Rectal smooth muscle tissue (tissue), 1 donor: ENCODE data around the gene REV1.

Source experiments
- H3K27ac ChIP-seq: one replicate; pipeline ENCODE4 v1.7.0; 2013; ENCODE audit warnings: low read depth, low read length, inconsistent platforms
- H3K27me3 ChIP-seq: one replicate; pipeline ENCODE4 v1.7.0; 2013; ENCODE audit warnings: low read length; ENCODE audit not compliant: control insufficient read depth, insufficient read depth
- H3K36me3 ChIP-seq: one replicate; pipeline ENCODE4 v1.7.0; 2013; ENCODE audit warnings: low read length; ENCODE audit not compliant: control insufficient read depth, insufficient read depth
- H3K4me1 ChIP-seq: one replicate; pipeline ENCODE4 v1.7.0; 2013; ENCODE audit warnings: low read length; ENCODE audit not compliant: control insufficient read depth, insufficient read depth
- H3K4me3 ChIP-seq: one replicate; pipeline ENCODE4 v1.7.0; 2013; ENCODE audit warnings: low read length
- H3K9ac ChIP-seq: one replicate; pipeline ENCODE4 v1.7.0; 2013; ENCODE audit warnings: low read length

Gene REV1

DNA sequence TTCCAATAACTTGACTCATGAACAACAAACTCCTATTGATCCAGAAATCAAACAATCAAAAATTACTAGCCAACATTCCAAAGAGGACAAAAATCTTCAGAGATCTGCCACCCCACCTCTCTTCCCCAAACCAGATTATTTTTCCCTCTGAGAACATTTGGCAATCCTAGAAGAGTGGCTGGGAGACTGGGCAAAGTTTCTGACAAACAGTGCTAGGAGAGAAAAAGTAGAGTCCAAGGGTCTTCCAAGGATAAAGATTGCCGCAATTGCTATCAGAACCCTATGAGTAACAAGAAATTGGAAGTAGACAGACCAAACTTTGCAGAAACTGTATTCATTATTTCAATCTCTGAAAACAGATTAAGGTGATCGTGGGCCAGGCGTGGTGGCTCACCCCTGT lies 22.4 kb downstream of the REV1 start:
- Histone ChIP-seq H3K36me3 (no peaks in the 10 kb centered on the region), H3K9ac (no peak overlapping the region), H3K27ac (no peak overlapping the region), H3K27me3 (no peaks in the 10 kb centered on the region), H3K4me3 (no peak overlapping the region), H3K4me1 (peaks cover 2% of the 10 kb centered on the region)

GRCh38 chr2:99461828-99462483 lies 27.9 kb downstream of the REV1 start:
- Histone ChIP-seq H3K4me1 (no peaks in the 10 kb centered on the region), H3K27ac (no peak overlapping the region), H3K36me3 (peaks cover 1% of the 10 kb centered on the region), H3K9ac (no peak overlapping the region), H3K27me3 (no peaks in the 10 kb centered on the region), H3K4me3 (no peak overlapping the region)

DNA sequence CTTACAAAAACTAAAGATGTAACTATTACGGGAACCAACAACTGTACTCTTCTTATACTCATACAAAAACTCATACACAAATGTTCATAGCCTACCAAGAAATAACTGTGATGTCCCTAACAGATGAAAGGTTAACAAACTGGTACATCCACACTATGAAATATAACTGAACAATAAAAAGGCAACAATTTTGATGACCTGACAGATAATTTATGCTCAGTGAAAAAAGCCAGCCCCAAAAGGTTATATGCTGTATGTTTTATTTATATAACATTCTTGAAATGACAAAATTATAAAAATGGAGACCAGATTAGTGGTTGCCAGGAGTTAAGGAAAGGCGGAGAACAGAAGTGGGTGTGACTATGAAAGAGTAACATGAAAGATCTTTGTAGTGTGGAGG lies 31.3 kb downstream of the REV1 start:
- Histone ChIP-seq H3K27me3 (no peaks in the 10 kb centered on the region), H3K4me3 (no peak overlapping the region), H3K4me1 (no peaks in the 10 kb centered on the region), H3K27ac (no peak overlapping the region), H3K9ac (no peak overlapping the region), H3K36me3 (peaks cover 4% of the 10 kb centered on the region)

DNA sequence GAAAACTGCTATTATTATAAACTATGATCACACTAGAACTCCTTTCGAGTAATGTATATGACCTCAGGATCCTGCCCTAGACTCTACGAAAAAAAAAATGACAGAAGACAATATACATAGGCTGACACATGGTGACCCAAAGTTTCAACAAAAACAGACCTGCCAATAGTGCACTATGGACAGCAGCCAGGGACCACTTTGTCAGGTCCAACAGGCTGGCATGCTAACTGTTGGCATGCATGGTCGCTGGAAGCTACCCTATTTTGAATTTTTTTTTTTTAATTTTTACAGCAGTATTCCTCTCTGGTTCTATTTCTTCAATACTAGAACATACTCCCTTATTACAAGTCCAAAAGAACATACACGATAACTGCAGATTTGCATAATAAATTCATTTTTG lies 38.1 kb downstream of the REV1 start:
- no peaks in the 10 kb centered on the region for H3K27me3 ChIP-seq
- peaks cover 11% of the 10 kb centered on the region for H3K36me3 ChIP-seq
- no peak overlapping the region for H3K9ac ChIP-seq
- H3K27ac ChIP-seq, result no peak overlapping the region
- peaks cover 5% of the 10 kb centered on the region for H3K4me1 ChIP-seq
- no peak overlapping the region for H3K4me3 ChIP-seq

- no peak overlapping the region for H3K9ac ChIP-seq
- H3K27ac ChIP-seq, result no peak overlapping the region
- no peaks in the 10 kb centered on the region for H3K27me3 ChIP-seq
- H3K4me1 ChIP-seq, result peaks cover 5% of the 10 kb centered on the region
- H3K4me3 ChIP-seq, result no peak overlapping the region
- peaks cover 11% of the 10 kb centered on the region for H3K36me3 ChIP-seq
Observed at GRCh38 chr2:99451280-99451679, 38.5 kb downstream of the REV1 start.

GRCh38 chr2:99450199-99450598 lies 39.6 kb downstream of the REV1 start:
- Histone ChIP-seq H3K27me3 (no peaks in the 10 kb centered on the region), H3K27ac (no peak overlapping the region), H3K4me3 (no peak overlapping the region), H3K36me3 (peaks cover 11% of the 10 kb centered on the region), H3K4me1 (peaks cover 5% of the 10 kb centered on the region), H3K9ac (no peak overlapping the region)

DNA sequence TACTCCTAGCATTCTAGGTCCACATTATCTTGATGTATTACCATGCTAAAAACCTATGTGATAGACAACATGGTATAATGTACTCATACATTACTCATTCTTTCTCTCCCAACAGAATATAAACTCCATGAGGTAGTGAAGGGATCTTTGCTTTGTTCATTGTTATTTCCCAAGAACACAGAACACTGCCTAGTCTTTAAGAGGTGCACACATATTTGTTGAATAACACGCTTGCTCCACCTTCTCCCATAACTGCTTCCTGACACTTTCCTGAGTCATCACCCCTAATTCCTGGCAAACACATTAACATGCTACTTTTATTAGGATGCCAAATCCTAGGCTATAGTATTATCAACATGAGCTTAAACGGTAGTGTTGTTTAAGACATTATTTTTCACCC lies 41.3 kb downstream of the REV1 start:
- no peak overlapping the region for H3K4me3 ChIP-seq
- H3K27me3 ChIP-seq, result no peaks in the 10 kb centered on the region
- H3K4me1 ChIP-seq, result peaks cover 5% of the 10 kb centered on the region
- peaks cover 11% of the 10 kb centered on the region for H3K36me3 ChIP-seq
- no peak overlapping the region for H3K9ac ChIP-seq
- H3K27ac ChIP-seq, result no peak overlapping the region

DNA sequence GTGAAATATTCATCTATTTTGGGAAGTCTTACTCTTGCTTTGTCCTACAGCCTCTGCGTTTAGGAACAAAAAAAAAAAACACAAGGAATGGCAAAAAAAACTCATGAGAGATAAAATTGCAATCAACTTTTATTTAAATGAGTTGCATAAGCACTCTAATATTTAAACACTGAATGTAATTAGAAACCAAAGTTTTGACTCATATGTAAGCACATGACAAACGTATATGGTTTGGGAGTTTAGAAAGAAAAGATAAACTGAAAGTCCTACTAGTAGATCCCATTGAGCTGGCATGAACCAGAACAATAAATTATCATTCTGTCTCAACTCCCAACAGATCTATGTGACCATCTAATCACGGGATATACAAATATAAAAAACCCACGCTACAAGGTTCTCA lies 44.8 kb downstream of the REV1 start:
- Histone ChIP-seq H3K4me1 (no peaks in the 10 kb centered on the region), H3K9ac (no peak overlapping the region), H3K36me3 (peaks cover 6% of the 10 kb centered on the region), H3K4me3 (no peak overlapping the region), H3K27me3 (no peaks in the 10 kb centered on the region), H3K27ac (no peak overlapping the region)

- peaks cover 6% of the 10 kb centered on the region for H3K36me3 ChIP-seq
Observed at GRCh38 chr2:99444222-99444621, 45.6 kb downstream of the REV1 start.

GRCh38 chr2:99442837-99443236 lies 47.0 kb downstream of the REV1 start:
- no peak overlapping the region for H3K9ac ChIP-seq
- no peaks in the 10 kb centered on the region for H3K4me1 ChIP-seq
- H3K27me3 ChIP-seq, result no peaks in the 10 kb centered on the region
- H3K4me3 ChIP-seq, result no peak overlapping the region
- H3K27ac ChIP-seq, result no peak overlapping the region
- peaks cover 11% of the 10 kb centered on the region for H3K36me3 ChIP-seq

More at GRCh38 chr2:99444222-99444621, 45.6 kb downstream of the REV1 start:
- H3K27ac ChIP-seq, result no peak overlapping the region
- no peaks in the 10 kb centered on the region for H3K27me3 ChIP-seq
- no peak overlapping the region for H3K4me3 ChIP-seq
- H3K9ac ChIP-seq, result no peak overlapping the region
- H3K4me1 ChIP-seq, result no peaks in the 10 kb centered on the region

DNA sequence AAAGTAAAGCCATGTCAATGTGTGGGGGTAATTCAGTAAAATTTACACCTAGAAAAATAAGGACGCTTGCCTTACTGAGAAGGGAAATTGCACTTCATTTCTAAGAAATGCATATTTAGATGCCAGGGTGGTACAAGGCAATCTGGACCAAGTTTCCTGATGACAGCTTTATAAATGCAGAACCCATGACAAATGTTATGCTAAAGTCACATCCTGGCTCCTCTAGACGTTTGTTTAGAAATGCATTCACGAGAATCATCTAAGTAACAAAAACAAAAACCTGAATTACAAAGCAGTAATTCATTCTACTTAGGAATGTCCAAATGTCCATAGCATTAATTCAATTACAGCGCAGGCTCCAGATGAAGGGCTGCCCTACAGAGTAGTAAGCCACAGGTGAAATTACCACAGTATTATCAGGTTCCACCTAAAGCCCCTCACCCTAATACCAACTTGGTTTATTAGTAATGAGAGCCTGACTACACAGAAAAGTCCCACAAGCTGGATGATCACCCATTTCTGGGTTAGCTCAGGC lies 49.8 kb downstream of the REV1 start:
- Histone ChIP-seq H3K4me3 (no peak overlapping the region), H3K36me3 (peaks cover 11% of the 10 kb centered on the region), H3K4me1 (no peaks in the 10 kb centered on the region), H3K27me3 (no peaks in the 10 kb centered on the region), H3K27ac (no peak overlapping the region), H3K9ac (no peak overlapping the region)

- H3K9ac ChIP-seq, result no peak overlapping the region
- no peak overlapping the region for H3K27ac ChIP-seq
- no peak overlapping the region for H3K4me3 ChIP-seq
- H3K4me1 ChIP-seq, result no peaks in the 10 kb centered on the region
- no peaks in the 10 kb centered on the region for H3K27me3 ChIP-seq
- peaks cover 9% of the 10 kb centered on the region for H3K36me3 ChIP-seq
Observed at GRCh38 chr2:99436874-99437273, 52.9 kb downstream of the REV1 start.

GRCh38 chr2:99433340-99433739 lies 56.5 kb downstream of the REV1 start:
- Histone ChIP-seq H3K36me3 (peaks cover 11% of the 10 kb centered on the region), H3K4me3 (no peak overlapping the region), H3K4me1 (peaks cover 13% of the 10 kb centered on the region), H3K27ac (no peak overlapping the region), H3K9ac (no peak overlapping the region), H3K27me3 (no peaks in the 10 kb centered on the region)
